Upper lobe of left lung (tissue), 6 donors: ENCODE measurements around the gene FNDC3B. TPM values are rescaled to one million over a fixed set of nuclear protein-coding genes. Genes with fewer than 3 reads are reported as not detected.

Source experiments
- ATAC-seq, 2 donors: fragments of 200-7000 bp; cut with Tn5 transposase; one replicate each; pipeline ENCODE4 v1.9.1; 2022; ENCODE audit warnings: mild to moderate bottlenecking in 2 of 2, moderate library complexity in 2 of 2; ENCODE audit not compliant: low FRiP score in 2 of 2
- DNase-seq, 2 donors: peaks; one replicate each; pipeline ENCODE4 v3.0.0-alpha.2; 2019 to 2020
- H3K27ac ChIP-seq, 4 donors: fragments of 200-600 bp; sonication (generic); one replicate each; pipeline ENCODE4 v1.5.1; 2016 to 2019
- H3K27me3 ChIP-seq, 4 donors: fragments of 200-600 bp; sonication (generic); one replicate each; pipeline ENCODE4 v1.5.1; 2017 to 2019
- H3K36me3 ChIP-seq, 4 donors: fragments of 200-600 bp; sonication (generic); one replicate each; pipeline ENCODE4 v1.5.1; 2016 to 2019
- H3K4me1 ChIP-seq, 4 donors: fragments of 200-600 bp; sonication (generic); one replicate each; pipeline ENCODE4 v1.5.1; 2018 to 2019
- H3K4me3 ChIP-seq, 4 donors: fragments of 200-600 bp; sonication (generic); one replicate each; pipeline ENCODE4 v1.5.1; 2017 to 2019; ENCODE audit warnings: mild to moderate bottlenecking in 2 of 4, moderate library complexity in 1 of 4
- H3K9me3 ChIP-seq, 4 donors: fragments of 200-600 bp; sonication (generic); one replicate each; pipeline ENCODE4 v1.5.1; 2018 to 2019
- CTCF ChIP-seq, 6 experiments: fragments of 450-650 bp in 4 of 6; fragments of 200-600 bp in 2 of 6; sonication (generic) in 2 of 6; IDR thresholded peaks; one replicate each; pipeline ENCODE4 v1.5.1; 2016 to 2019; ENCODE audit warnings: antibody characterized with exemption in 6 of 6
- EP300 ChIP-seq, 4 donors: sonication (generic); formaldehyde crosslinking; IDR thresholded peaks; one replicate each; pipeline ENCODE4 v1.5.1; 2017; ENCODE audit warnings: antibody characterized with exemption in 4 of 4, control low read depth in 2 of 4
- POLR2A ChIP-seq, 4 donors: fragments of 450-650 bp; IDR thresholded peaks; one replicate each; pipeline ENCODE4 v1.5.1; 2016 to 2017; ENCODE audit warnings: antibody characterized with exemption in 4 of 4, mild to moderate bottlenecking in 2 of 4
- POLR2AphosphoS5 ChIP-seq, 2 donors: sonication (generic); formaldehyde crosslinking; IDR thresholded peaks; one replicate each; pipeline ENCODE4 v1.5.1; 2017; ENCODE audit warnings: antibody characterized with exemption in 2 of 2
- WGBS, 2 donors: methylation state at CpG; one replicate each; pipeline ENCODE4 v1.1.5; 2017 to 2018; 5-methylcytosine and 5-hydroxymethylcytosine counted together
- total RNA-seq, 6 donors: library from RNA; depleted of rRNA in 4 of 6; stranded (reverse); fragments of >200 nt in 4 of 6; gene quantifications; one replicate each; pipeline versions ENCODE4 v1.1.0 to v1.2.1, GENCODE V29; 2016 to 2021
- donor health status: DM: no; HTN: no; CAD: no; lungs with moderate emphysema.
- donor health status: DM: no; HTN: yes; CAD: no; lungs with severe emphysema.

Gene FNDC3B
- total RNA-seq, 6 donors from 2014 or later: 73.3 to 167 (median 119) TPM

DNA sequence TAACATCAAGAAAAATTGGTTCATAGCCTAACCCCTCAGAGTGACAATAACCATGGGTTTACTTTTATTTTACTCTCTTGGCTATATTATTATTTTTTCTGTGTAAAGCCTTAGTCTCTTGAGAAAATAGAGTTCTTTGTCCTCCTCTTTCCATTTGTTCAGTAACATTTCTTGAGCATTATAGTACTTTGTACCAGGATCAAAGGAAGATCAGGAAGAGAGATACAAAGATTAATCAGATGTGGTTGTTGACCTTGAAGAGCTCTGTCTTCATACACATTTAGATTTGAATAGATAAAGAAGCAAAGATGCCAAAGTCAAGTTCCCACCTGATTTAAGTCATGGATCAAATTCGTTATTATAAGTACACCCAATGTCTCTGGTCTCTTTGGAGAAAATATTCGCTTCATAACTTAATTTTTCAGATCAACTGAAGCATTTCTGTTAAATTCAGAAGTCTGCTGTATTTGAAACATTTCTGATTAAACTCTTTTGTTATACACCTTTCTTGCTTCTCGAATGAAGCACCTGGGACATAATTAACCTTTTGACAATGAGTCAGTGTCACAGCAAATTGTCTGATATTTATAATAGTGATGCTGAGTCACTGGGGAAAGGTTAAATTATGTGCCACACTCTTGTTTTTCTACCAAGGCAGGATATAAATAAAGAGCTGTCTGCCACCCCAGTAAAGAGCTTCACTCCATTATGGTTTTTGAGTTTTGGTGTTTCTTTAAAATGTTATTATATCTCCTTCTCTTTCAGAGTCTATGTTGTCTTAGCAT, 308.7 kb downstream of the FNDC3B start:
- Histone ChIP-seq H3K4me1 (no peaks in the 10 kb centered on the region), H3K36me3 (peaks cover 29 to 94% (median 68%) of the 10 kb centered on the region in 4 donors), H3K27ac (no peak overlapping the region), H3K9me3 (no peaks in the 10 kb centered on the region), H3K4me3 (no peak overlapping the region), H3K27me3 (no peaks in the 10 kb centered on the region)
- 87 to 90% methylated on average over 3 of the region's 3 CpGs for WGBS, 2 donors
- no peak for TF ChIP-seq EP300 (IDR thresholded peaks at IDR 0.05)
- no peak for TF ChIP-seq CTCF (IDR thresholded peaks at IDR 0.05)
- no peak for TF ChIP-seq POLR2A (IDR thresholded peaks at IDR 0.05)
- TF ChIP-seq POLR2AphosphoS5 (IDR thresholded peaks at IDR 0.05): no peak
- ATAC-seq: no peak
- no peak for DNase-seq

DNA sequence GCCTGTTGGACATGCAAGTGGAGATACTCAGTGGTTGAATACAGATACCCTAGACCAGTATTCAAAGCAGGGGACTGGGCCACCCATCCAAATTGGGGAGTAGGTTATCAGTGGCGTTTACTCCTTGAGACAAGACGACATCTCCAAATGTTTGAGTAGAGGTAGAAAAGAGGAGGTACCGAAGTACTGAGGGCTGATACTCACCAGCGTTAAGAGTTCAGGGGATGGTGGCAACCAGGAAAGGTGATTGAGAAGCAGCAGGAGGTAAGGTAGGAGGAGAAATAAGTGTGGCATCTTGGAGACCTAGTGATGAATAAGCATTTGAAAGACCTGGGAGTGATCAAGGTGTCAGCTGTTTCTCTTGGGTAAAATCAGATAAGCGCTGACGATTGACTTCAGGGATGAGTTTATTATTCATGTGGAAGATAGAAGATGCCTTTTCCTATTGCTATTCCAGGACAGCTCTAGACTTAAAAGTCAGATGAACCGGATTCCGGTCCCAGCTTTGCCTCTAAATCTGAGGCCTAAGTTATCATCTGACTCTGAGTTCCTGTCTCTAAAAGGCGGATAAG, 312.6 kb downstream of the FNDC3B start:
- Histone ChIP-seq H3K4me1 (peaks cover 0 to 4% (median 0%) of the 10 kb centered on the region in 4 donors), H3K27me3 (no peaks in the 10 kb centered on the region), H3K4me3 (no peak overlapping the region), H3K36me3 (peaks cover 16 to 88% (median 48%) of the 10 kb centered on the region in 4 donors), H3K27ac (no peak overlapping the region), H3K9me3 (no peaks in the 10 kb centered on the region)
- 89 to 95% methylated on average over 9 of the region's 9 CpGs for WGBS, 2 donors
- TF ChIP-seq EP300 (IDR thresholded peaks at IDR 0.05): no peak
- TF ChIP-seq POLR2A (IDR thresholded peaks at IDR 0.05): no peak
- TF ChIP-seq CTCF (IDR thresholded peaks at IDR 0.05): no peak
- no peak for TF ChIP-seq POLR2AphosphoS5 (IDR thresholded peaks at IDR 0.05)
- DNase-seq (no peak), ATAC-seq (no peak)

GRCh38 chr3:172352786-172353185, 313.4 kb downstream of the FNDC3B start:
- no peak for TF ChIP-seq CTCF (IDR thresholded peaks at IDR 0.05)
- TF ChIP-seq POLR2AphosphoS5 (IDR thresholded peaks at IDR 0.05): no peak
- no peak for TF ChIP-seq POLR2A (IDR thresholded peaks at IDR 0.05)
- TF ChIP-seq EP300 (IDR thresholded peaks at IDR 0.05): no peak
- peaks cover 12 to 80% (median 40%) of the 10 kb centered on the region in 4 donors for H3K36me3 ChIP-seq
- H3K4me3 ChIP-seq: no peak overlapping the region
- no peaks in the 10 kb centered on the region for H3K27me3 ChIP-seq
- no peak for DNase-seq
- WGBS, 2 donors: 93 to 96% methylated on average over 10 of the region's 10 CpGs
- peaks cover 0 to 4% (median 0%) of the 10 kb centered on the region in 4 donors for H3K4me1 ChIP-seq
- H3K27ac ChIP-seq: no peak overlapping the region
- ATAC-seq: no peak
- no peaks in the 10 kb centered on the region for H3K9me3 ChIP-seq

- TF ChIP-seq POLR2A (IDR thresholded peaks at IDR 0.05): no peak
- TF ChIP-seq CTCF (IDR thresholded peaks at IDR 0.05): no peak
- TF ChIP-seq EP300 (IDR thresholded peaks at IDR 0.05): no peak
- TF ChIP-seq POLR2AphosphoS5 (IDR thresholded peaks at IDR 0.05): no peak
- Histone ChIP-seq H3K4me3 (no peak overlapping the region), H3K27me3 (no peaks in the 10 kb centered on the region), H3K4me1 (peaks cover 0 to 4% (median 0%) of the 10 kb centered on the region in 4 donors), H3K9me3 (no peaks in the 10 kb centered on the region), H3K36me3 (peaks cover 5 to 66% (median 29%) of the 10 kb centered on the region in 4 donors), H3K27ac (no peak overlapping the region)
- ATAC-seq: no peak
- DNase-seq: no peak
- 96 to 99% methylated on average over 3 of the region's 3 CpGs for WGBS, 2 donors
Measured at GRCh38 chr3:172354931-172355499, 315.6 kb downstream of the FNDC3B start.
